H9 (cell line): ENCODE results near the gene GORASP1. TPM values are rescaled to one million over a fixed set of nuclear protein-coding genes. Genes with fewer than 3 reads are reported as not detected.
A peak's percentile ranks its signal among the peaks of the same experiment; 100 is the strongest.

Experiments used
- DNase-seq: peaks from one replicate; pipeline ENCODE4 v3.0.0-alpha.2; 2017
- H2AFZ ChIP-seq: one replicate; pipeline ENCODE4 v1.6.1; 2013; ENCODE audit warnings: mild to moderate bottlenecking, low read length, control low read depth, moderate library complexity
- H2AK5ac ChIP-seq: 2 replicates; pipeline ENCODE4 v1.6.1; 2013; ENCODE audit warnings: low read length, control low read depth, mixed read lengths; ENCODE audit not compliant: insufficient read length
- H2BK120ac ChIP-seq: one replicate; pipeline ENCODE4 v1.6.1; 2013; ENCODE audit warnings: low read depth, mild to moderate bottlenecking, low read length, control low read depth, inconsistent platforms; ENCODE audit not compliant: poor library complexity, severe bottlenecking
- H2BK12ac ChIP-seq: 2 replicates; pipeline ENCODE4 v1.6.1; 2013; ENCODE audit warnings: low read length, control low read depth, mixed read lengths, low read depth; ENCODE audit not compliant: insufficient read length
- H2BK15ac ChIP-seq: 2 replicates; pipeline ENCODE4 v1.6.1; 2013; ENCODE audit warnings: low read depth, low read length, control low read depth
- H2BK20ac ChIP-seq: one replicate; pipeline ENCODE4 v1.6.1; 2013; ENCODE audit warnings: low read depth, mild to moderate bottlenecking, low read length, control low read depth, inconsistent platforms; ENCODE audit not compliant: poor library complexity, severe bottlenecking
- H2BK5ac ChIP-seq: 2 replicates; pipeline ENCODE4 v1.6.1; 2013; ENCODE audit warnings: low read length, control low read depth, mixed read lengths; ENCODE audit not compliant: insufficient read length
- H3K14ac ChIP-seq: 2 replicates; pipeline ENCODE4 v1.6.1; 2013; ENCODE audit warnings: low read length, control low read depth; ENCODE audit not compliant: insufficient read depth
- H3K18ac ChIP-seq: 2 replicates; pipeline ENCODE4 v1.6.1; 2013; ENCODE audit warnings: low read depth, mild to moderate bottlenecking, mixed read lengths, low read length, control low read depth; ENCODE audit not compliant: insufficient read length
- H3K23ac ChIP-seq: 2 replicates; pipeline ENCODE4 v1.6.1; 2013; ENCODE audit warnings: low read length, control low read depth, mixed read lengths, low read depth; ENCODE audit not compliant: insufficient read length
- H3K23me2 ChIP-seq: 2 replicates; pipeline ENCODE4 v1.6.1; 2013; ENCODE audit warnings: low read depth, mild to moderate bottlenecking, mixed read lengths, low read length, control low read depth; ENCODE audit not compliant: insufficient read length, poor library complexity, severe bottlenecking
- H3K27ac ChIP-seq: 2 replicates; pipeline ENCODE4 v1.5.1; 2013; ENCODE audit warnings: low read length, control low read depth, mixed read lengths, low read depth; ENCODE audit not compliant: insufficient read length
- H3K27me3 ChIP-seq: 2 replicates; pipeline ENCODE4 v1.6.1; 2013; ENCODE audit warnings: low read length, control low read depth, inconsistent platforms; ENCODE audit not compliant: insufficient read depth
- H3K4ac ChIP-seq: 2 replicates; pipeline ENCODE4 v1.6.1; 2013; ENCODE audit warnings: low read depth, mild to moderate bottlenecking, control low read depth, inconsistent platforms, low read length, moderate library complexity
- H3K4me1 ChIP-seq: 2 replicates; pipeline ENCODE4 v1.6.1; 2013; ENCODE audit warnings: low read length, control low read depth, inconsistent platforms; ENCODE audit not compliant: insufficient read depth
- H3K4me2 ChIP-seq: 2 replicates; pipeline ENCODE4 v1.6.1; 2013; ENCODE audit warnings: low read length, control low read depth, mixed read lengths; ENCODE audit not compliant: insufficient read length, insufficient read depth
- H3K56ac ChIP-seq: 2 replicates; pipeline ENCODE4 v1.6.1; 2013; ENCODE audit warnings: low read depth, mild to moderate bottlenecking, mixed read lengths, low read length, control low read depth; ENCODE audit not compliant: insufficient read length
- H3K79me1 ChIP-seq: 2 replicates; pipeline ENCODE4 v1.6.1; 2013; ENCODE audit warnings: low read depth, mild to moderate bottlenecking, moderate library complexity, low read length, control low read depth, inconsistent platforms; ENCODE audit not compliant: insufficient read depth, poor library complexity, severe bottlenecking
- H3K79me2 ChIP-seq: 2 replicates; pipeline ENCODE4 v1.6.1; 2013; ENCODE audit warnings: low read length, control low read depth, inconsistent platforms; ENCODE audit not compliant: insufficient read depth
- H3K9ac ChIP-seq: 2 replicates; pipeline ENCODE4 v1.6.1; 2013; ENCODE audit warnings: low read length, control low read depth, mixed read lengths; ENCODE audit not compliant: insufficient read length; ENCODE audit errors: extremely low read depth
- H3K9me3 ChIP-seq: one replicate; pipeline ENCODE4 v1.6.1; 2013; ENCODE audit warnings: low read depth, low read length, inconsistent platforms; ENCODE audit not compliant: control insufficient read depth
- H3T11ph ChIP-seq: one replicate; pipeline ENCODE4 v1.6.1; 2013; ENCODE audit warnings: mild to moderate bottlenecking, low read length, control low read depth, inconsistent platforms
- H4K20me1 ChIP-seq: one replicate; pipeline ENCODE4 v1.6.1; 2013; ENCODE audit not compliant: control insufficient read depth, insufficient read length, insufficient read depth
- H4K5ac ChIP-seq: 2 replicates; pipeline ENCODE4 v1.6.1; 2013; ENCODE audit warnings: low read depth, mild to moderate bottlenecking, mixed read lengths, low read length, control low read depth; ENCODE audit not compliant: insufficient read length
- H4K8ac ChIP-seq: replicated peaks from 2 replicates; pipeline ENCODE4 v1.6.1; 2013; ENCODE audit warnings: low read length, control low read depth, mixed read lengths, low read depth; ENCODE audit not compliant: insufficient read length
- H4K91ac ChIP-seq: 2 replicates; pipeline ENCODE4 v1.6.1; 2013; ENCODE audit warnings: low read depth, mild to moderate bottlenecking, moderate library complexity, mixed read lengths, low read length, control low read depth; ENCODE audit not compliant: insufficient read length
- H3K27ac Mint-ChIP-seq, 3 experiments: 2 replicates in 2 of 3; 3 replicates in 1 of 3; pipeline ENCODE4 v1.8.0; 2020 to 2021; ENCODE audit warnings: mixed read lengths in 3 of 3, mild to moderate bottlenecking in 1 of 3, moderate library complexity in 1 of 3
- H3K27me3 Mint-ChIP-seq: 2 replicates; pipeline ENCODE4 v1.8.0; 2021; ENCODE audit warnings: low read depth, mild to moderate bottlenecking, moderate library complexity, mixed read lengths
- H3K36me3 Mint-ChIP-seq, 3 experiments: 2 replicates in 2 of 3; 3 replicates in 1 of 3; pipeline ENCODE4 v1.8.0; 2020 to 2021; ENCODE audit warnings: low read depth in 3 of 3, mixed read lengths in 3 of 3; ENCODE audit not compliant: insufficient read depth in 1 of 3
- H3K4me1 Mint-ChIP-seq, 2 experiments: 2 replicates each; pipeline ENCODE4 v1.8.0; 2020; ENCODE audit warnings: mixed read lengths in 2 of 2
- H3K4me3 Mint-ChIP-seq, 2 experiments: 2 replicates in 1 of 2; 3 replicates in 1 of 2; pipeline ENCODE4 v1.8.0; 2020 to 2021; ENCODE audit warnings: mild to moderate bottlenecking in 2 of 2, mixed read lengths in 2 of 2, moderate library complexity in 1 of 2
- H3K9me3 Mint-ChIP-seq, 2 experiments: 2 replicates in 1 of 2; 3 replicates in 1 of 2; pipeline ENCODE4 v1.8.0; 2020; ENCODE audit warnings: mild to moderate bottlenecking in 2 of 2, mixed read lengths in 2 of 2, moderate library complexity in 1 of 2
- WGBS: extraction: QIAGEN DNeasy Blood & Tissue Kit; methylation state at CpG from one replicate; pipeline ENCODE4 v1.1.7; 2013; ENCODE audit warnings: missing lambda C conversion rate, low lambda C conversion rate, mixed read lengths; ENCODE audit not compliant: insufficient read length; ENCODE audit errors: extremely low coverage; 5-methylcytosine and 5-hydroxymethylcytosine counted together
- total RNA-seq: library from RNA; stranded (reverse); gene quantifications from 2 replicates; pipeline ENCODE4 v1.2.1, GENCODE V29; 2021
- TF ChIP-seq, protein P1 (sequence below): fragments of 200-600 bp; sonication (generic); conservative IDR thresholded peaks from 3 replicates; pipeline ENCODE4 v1.8.0; 2021; ENCODE audit warnings: antibody characterized with exemption, mild to moderate bottlenecking

GORASP1 gene
- total RNA-seq, 1 experiment from 2014 or later, result 37.4 TPM

DNA sequence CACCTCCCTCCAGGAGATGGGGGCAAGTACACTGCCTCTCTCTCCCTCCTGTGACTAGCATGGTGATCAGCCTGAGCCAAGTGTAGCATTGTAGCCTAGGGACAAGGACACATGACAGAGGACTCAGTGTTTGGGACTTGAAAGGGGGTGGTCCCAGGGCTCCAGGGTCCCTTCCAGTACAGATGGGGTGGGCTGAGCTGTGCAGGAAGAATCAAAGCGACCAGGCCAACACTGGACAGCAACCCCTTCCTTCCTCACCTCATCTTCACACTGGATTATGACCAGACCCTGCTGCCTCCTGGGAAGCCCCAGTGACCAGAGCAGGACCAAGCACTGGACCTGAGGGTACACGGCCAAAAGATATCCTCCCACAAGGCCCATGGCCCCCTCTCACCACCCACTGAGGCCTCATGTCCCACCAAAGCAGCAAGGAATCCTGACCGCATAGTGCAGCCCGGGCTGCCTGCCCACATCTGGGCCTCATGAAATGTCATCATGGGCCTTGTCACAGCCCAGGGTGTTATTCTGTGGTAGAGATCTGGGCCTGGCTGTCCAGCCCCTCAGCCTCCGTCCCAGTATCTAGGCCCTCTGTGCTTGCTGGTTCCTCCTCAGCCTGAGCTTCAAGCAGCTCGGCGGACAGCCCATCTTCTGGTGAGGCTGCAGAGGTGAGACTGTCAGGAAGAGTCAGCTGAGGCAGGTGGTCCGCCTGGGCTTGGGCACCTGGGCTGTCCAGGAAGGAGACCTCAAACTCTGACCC lies 9.5 kb downstream of the GORASP1 start:
- Histone ChIP-seq H4K91ac (no peak overlapping the region), H2BK15ac (no peak overlapping the region), H2AFZ (no peak overlapping the region), H3K56ac (no peak overlapping the region), H2BK12ac (no peak overlapping the region), H3K14ac (no peak overlapping the region), H3K9ac (no peak overlapping the region), H3K27ac (no peak overlapping the region), H3K4ac (no peak overlapping the region), H2BK20ac (no peak overlapping the region), H3K79me2 (no peaks in the 10 kb centered on the region), H3K23ac (no peak overlapping the region), H3K4me1 (no peaks in the 10 kb centered on the region), H2BK120ac (no peak overlapping the region), H3K9me3 (no peaks in the 10 kb centered on the region), H3K18ac (no peak overlapping the region), H4K5ac (no peak overlapping the region), H4K20me1 (no peaks in the 10 kb centered on the region), H3K4me2 (no peak overlapping the region), H3K27me3 (no peaks in the 10 kb centered on the region), H4K8ac (no peak overlapping the region), H2BK5ac (no peak overlapping the region), H3K79me1 (no peaks in the 10 kb centered on the region), H2AK5ac (no peak overlapping the region), H3T11ph (no peak overlapping the region), H3K23me2 (no peaks in the 10 kb centered on the region)
- no CpG with 5 or more reads among the region's 8 CpGs for WGBS
- H3K9me3 Mint-ChIP-seq, result no peaks in the 10 kb centered on the region
- H3K36me3 Mint-ChIP-seq, result peaks cover 21 to 57% (median 41%) of the 10 kb centered on the region in 3 experiments; a peak in 6 of 7 replicates
- no peak for DNase-seq
- H3K4me3 Mint-ChIP-seq, result no peak overlapping the region
- TF ChIP-seq, protein P1, sequence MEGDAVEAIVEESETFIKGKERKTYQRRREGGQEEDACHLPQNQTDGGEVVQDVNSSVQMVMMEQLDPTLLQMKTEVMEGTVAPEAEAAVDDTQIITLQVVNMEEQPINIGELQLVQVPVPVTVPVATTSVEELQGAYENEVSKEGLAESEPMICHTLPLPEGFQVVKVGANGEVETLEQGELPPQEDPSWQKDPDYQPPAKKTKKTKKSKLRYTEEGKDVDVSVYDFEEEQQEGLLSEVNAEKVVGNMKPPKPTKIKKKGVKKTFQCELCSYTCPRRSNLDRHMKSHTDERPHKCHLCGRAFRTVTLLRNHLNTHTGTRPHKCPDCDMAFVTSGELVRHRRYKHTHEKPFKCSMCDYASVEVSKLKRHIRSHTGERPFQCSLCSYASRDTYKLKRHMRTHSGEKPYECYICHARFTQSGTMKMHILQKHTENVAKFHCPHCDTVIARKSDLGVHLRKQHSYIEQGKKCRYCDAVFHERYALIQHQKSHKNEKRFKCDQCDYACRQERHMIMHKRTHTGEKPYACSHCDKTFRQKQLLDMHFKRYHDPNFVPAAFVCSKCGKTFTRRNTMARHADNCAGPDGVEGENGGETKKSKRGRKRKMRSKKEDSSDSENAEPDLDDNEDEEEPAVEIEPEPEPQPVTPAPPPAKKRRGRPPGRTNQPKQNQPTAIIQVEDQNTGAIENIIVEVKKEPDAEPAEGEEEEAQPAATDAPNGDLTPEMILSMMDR, result no peak
- H3K27ac Mint-ChIP-seq, result peak overlapping the region in 2 of 3 experiments; percentile 72 to 75; a peak in 2 of 7 replicates
- peaks cover 0 to 10% of the 10 kb centered on the region in 2 experiments; a peak in 2 of 4 replicates for H3K4me1 Mint-ChIP-seq
- no peaks in the 10 kb centered on the region; the same call in 1 of the 2 replicates for H3K27me3 Mint-ChIP-seq
